C4-2B (cell line): ENCODE measurements around the gene QSOX1.

ENCODE experiments used
- CTCF ChIP-seq: fragments of 450-650 bp; conservative IDR thresholded peaks from 2 replicates; pipeline ENCODE4 v1.5.1; 2017; ENCODE audit warnings: mild to moderate bottlenecking
- ZFX ChIP-seq: fragments of 450-650 bp; IDR thresholded peaks from 2 replicates; pipeline ENCODE4 v1.6.1; 2017

- no peak for TF ChIP-seq CTCF
- no peak for TF ChIP-seq ZFX
Observed at GRCh38 chr1:180248176-180248575, 93.5 kb downstream of the QSOX1 start.
